Measurements from ENCODE around the gene ANKRD13B. TPM values are rescaled to one million over a fixed set of nuclear protein-coding genes. Genes with fewer than 3 reads are reported as not detected.
"Not testable (repeated sequence)": the region's sequence is repeated elsewhere in the genome, so short reads cannot be mapped to it uniquely, and the experiment has no call there.

The ANKRD13B gene
- 10 to 100 TPM; 14.1 to 15.1 TPM for total RNA-seq

DNA sequence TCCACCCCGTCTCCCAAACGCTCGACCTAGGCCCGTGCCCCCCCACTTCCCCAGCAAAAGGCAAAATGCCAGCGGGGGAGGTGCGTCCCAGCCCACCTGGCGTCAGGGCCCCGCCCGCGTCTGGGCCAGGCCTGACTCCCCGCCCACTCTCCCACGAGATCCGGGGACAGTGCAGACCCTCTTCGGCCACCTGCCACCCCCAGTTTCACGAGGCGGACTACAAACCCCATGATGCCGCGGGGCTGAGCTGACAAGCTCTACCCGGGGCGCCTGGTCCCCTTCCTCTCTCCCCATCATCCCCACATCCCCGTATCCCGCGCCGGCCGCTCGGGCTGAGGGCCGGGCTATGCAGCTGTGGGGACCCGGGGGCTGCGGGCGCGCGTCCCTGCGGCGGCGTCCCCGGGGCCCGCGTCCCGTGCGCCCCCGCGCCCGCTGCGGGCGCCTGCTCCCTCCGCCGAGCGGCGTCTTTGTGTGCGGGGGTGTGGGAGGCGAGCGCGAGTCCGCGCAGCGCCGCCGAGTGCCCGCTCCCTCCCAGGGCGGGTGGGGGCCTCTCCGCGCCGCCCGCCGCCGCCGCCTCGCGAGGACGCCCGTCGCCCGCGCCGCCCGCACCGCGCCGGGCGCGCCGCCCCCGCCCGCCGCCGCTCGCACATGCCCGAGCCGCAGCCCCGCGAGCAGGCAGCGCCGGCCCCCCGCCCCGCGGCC, at the start of gene ANKRD13B:
TSS of gene ANKRD13B (plus strand) at position 283 of the 702 bp plus-strand sequence. CDS start 490 bp downstream, outside the sequence.
- H3K27me3 Mint-ChIP-seq = no peaks in the 10 kb centered on the region
- intact Hi-C loops (cut with micrococcal nuclease) = no loop called here
- H3K4me3 Mint-ChIP-seq = peak within 1 kb of the TSS; percentile 91
- peaks cover 44% of the 10 kb centered on the region for H3K4me1 Mint-ChIP-seq (ENCODE audit: low read depth)
- H3K27ac Mint-ChIP-seq = no peak within 1 kb of the TSS
- DNase-seq = peak; percentile 59
- H3K9me3 Mint-ChIP-seq = no peaks in the 10 kb centered on the region
- H3K36me3 Mint-ChIP-seq = peaks cover 2% of the 10 kb centered on the region
- CTCF ChIA-PET = interaction anchor here (0.7 to 5.0 kb wide), 12 partner anchors 10 to 297 kb away, joined by 3 to 159 read pairs (median 12); partner anchors contain the start of genes ABHD15 and TP53I13
- POLR2A ChIA-PET = interaction anchor here (1.2 to 3.2 kb wide), 6 partner anchors 10 to 25 kb away, joined by 3 to 13 read pairs (median 4); no protein-coding TSS in a partner anchor

DNA sequence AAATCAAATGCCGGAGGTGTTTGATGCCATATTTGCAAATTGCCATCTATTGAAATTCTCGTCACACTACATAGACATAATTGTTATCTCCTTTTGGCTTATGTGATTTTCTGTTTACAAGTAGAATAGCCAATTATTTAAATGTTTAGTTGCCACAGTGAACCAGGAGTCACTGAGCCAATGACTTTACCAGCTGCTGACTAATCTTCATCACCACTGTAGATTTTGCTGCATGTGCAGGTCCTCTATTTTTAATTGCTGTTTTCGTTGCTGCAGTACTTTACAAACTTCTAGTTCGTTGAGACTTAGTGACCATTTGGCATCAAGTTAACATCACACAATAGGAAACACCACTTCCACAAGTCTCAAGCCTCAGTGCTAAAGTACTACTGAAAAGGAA, 48.9 kb upstream of the ANKRD13B start:
- peaks cover 13% of the 10 kb centered on the region for H3K36me3 Mint-ChIP-seq
- H3K27me3 Mint-ChIP-seq = no peaks in the 10 kb centered on the region
- peaks cover 6% of the 10 kb centered on the region for H3K4me1 Mint-ChIP-seq (ENCODE audit: low read depth)
- no peak for DNase-seq
- H3K9me3 Mint-ChIP-seq = no peaks in the 10 kb centered on the region
- H3K27ac Mint-ChIP-seq = no peak overlapping the region
- H3K4me3 Mint-ChIP-seq = no peak overlapping the region
- POLR2A ChIA-PET = no interaction called here
- intact Hi-C loops (cut with micrococcal nuclease) = no loop called here
- CTCF ChIA-PET = interaction anchor here (0.6 to 0.9 kb wide), 3 partner anchors 20 to 174 kb away, joined by 3 to 4 read pairs (median 3); no protein-coding TSS in a partner anchor

DNA sequence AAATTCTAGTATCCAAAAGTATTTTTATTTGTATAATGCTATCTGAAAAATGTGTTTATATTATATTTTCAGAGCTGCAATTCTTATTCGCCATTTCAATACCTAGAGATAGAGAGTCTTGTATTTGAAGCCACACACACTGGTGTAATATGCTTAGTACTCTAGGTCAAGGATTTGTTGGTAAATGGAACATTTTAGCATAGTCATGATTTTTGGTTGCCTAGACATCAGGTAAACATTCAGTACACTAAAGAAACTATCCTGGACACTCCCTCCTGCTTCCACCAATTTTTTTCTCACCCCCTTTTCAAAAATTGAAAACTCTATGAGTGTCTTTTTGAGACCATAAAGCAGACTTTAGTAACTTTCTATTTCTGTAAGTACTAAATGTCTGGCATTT, 46.8 kb upstream of the ANKRD13B start:
- H3K9me3 Mint-ChIP-seq = no peaks in the 10 kb centered on the region
- peaks cover 13% of the 10 kb centered on the region for H3K36me3 Mint-ChIP-seq
- intact Hi-C loops (cut with micrococcal nuclease) = no loop called here
- H3K27me3 Mint-ChIP-seq = no peaks in the 10 kb centered on the region
- no peak for DNase-seq
- POLR2A ChIA-PET = interaction anchor here (0.6 kb wide), 1 partner anchor 368 kb away, joined by 4 read pairs; no protein-coding TSS in a partner anchor
- H3K4me3 Mint-ChIP-seq = no peak overlapping the region
- no peak overlapping the region for H3K27ac Mint-ChIP-seq
- peaks cover 10% of the 10 kb centered on the region for H3K4me1 Mint-ChIP-seq (ENCODE audit: low read depth)
- CTCF ChIA-PET = no interaction called here

DNA sequence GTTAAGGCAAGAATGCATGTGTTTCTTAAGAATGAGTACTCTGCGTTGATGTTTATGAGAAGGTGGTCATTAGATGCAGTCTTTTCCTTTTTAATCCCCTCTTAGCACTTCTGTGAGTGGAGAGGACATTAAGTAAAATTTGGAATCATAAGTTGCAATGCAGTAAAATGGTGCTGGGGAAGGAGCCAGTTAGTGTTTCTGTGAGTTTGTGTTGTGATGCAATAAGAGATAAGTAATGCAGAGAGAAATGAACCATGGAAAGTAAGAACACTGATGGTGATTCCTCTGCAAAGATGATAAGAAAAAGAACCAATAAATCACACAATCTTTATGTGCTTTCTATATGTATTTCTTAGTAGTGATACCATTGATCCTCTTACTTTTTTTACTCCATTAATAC, 46.1 kb upstream of the ANKRD13B start:
- no peaks in the 10 kb centered on the region for H3K9me3 Mint-ChIP-seq
- no peak overlapping the region for H3K4me3 Mint-ChIP-seq
- no peak overlapping the region for H3K27ac Mint-ChIP-seq
- no peak for DNase-seq
- no peaks in the 10 kb centered on the region for H3K27me3 Mint-ChIP-seq
- intact Hi-C loops (cut with micrococcal nuclease) = no loop called here
- CTCF ChIA-PET = no interaction called here
- H3K4me1 Mint-ChIP-seq (ENCODE audit: low read depth) = peaks cover 10% of the 10 kb centered on the region
- POLR2A ChIA-PET = no interaction called here
- peaks cover 13% of the 10 kb centered on the region for H3K36me3 Mint-ChIP-seq

DNA sequence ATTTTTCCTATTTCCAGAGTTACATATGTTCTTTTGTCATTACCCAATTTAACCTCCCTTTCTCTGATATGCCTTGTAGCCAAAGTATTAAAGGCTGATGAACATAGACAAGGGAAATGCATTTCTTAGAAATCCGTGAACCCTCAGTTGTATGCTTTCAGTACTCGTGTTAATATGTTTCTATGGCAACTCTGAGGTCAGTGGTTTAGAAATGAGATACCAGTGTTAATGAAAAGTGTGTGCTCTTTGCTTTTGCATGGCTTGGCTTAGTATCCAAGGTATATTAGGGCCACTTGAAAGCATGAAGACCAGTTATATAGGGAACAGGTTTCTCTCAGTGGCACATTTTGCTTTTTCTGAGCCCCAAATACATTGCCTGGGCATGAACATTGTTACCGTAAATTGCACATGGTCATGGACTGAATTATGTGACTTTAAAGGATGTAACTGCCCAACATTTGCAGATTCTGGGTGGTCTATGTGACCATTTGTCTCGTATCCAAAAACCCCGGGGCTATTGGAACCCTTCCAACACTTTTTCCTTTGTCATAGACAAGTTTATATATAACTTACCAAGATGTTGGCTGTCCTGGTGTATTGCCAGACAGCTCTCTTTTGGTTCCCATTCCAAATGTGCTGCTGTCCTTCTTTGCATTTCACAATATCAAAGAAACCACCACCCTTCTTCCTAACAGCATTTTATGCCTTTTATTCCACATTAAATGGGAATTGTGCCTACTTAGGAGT, 43.6 kb upstream of the ANKRD13B start:
- Mint-ChIP-seq H3K36me3 (no peaks in the 10 kb centered on the region), H3K4me3 (no peak overlapping the region), H3K27me3 (no peaks in the 10 kb centered on the region), H3K9me3 (no peaks in the 10 kb centered on the region), H3K4me1 (ENCODE audit: low read depth) (peaks cover 10% of the 10 kb centered on the region), H3K27ac (no peak overlapping the region)
- DNase-seq = no peak
- ChIA-PET CTCF (interaction anchor here (1.6 to 2.3 kb wide), 2 partner anchors 13 to 180 kb away, joined by 4 to 14 read pairs; no protein-coding TSS in a partner anchor), POLR2A (no interaction called here)
- intact Hi-C loops (cut with micrococcal nuclease) = no loop called here

DNA sequence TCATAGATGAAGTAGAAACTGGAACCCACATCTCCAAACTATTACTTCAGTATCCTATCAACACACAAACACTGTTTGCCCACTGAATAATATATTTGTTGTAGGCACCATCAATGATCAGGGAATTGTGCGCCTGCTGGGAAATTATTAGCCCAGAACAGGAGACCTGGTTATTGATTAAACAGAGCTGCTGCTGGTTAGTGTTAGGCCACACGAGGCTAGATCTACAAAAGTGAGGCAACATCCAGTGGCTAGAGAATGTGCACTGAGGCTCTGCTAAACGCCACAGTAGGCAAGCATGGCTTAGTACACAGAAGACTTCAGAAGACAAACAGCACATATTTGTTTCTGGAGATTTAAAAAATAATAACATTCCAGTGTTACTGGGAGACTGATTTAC, 37.1 kb upstream of the ANKRD13B start:
- H3K9me3 Mint-ChIP-seq = no peaks in the 10 kb centered on the region
- DNase-seq = no peak
- H3K27ac Mint-ChIP-seq = no peak overlapping the region
- ChIA-PET POLR2A (no interaction called here), CTCF (interaction anchor here (0.9 to 1.6 kb wide), 2 partner anchors 19 to 187 kb away, joined by 3 to 5 read pairs; no protein-coding TSS in a partner anchor)
- H3K4me1 Mint-ChIP-seq (ENCODE audit: low read depth) = peaks cover 12% of the 10 kb centered on the region
- H3K27me3 Mint-ChIP-seq = no peaks in the 10 kb centered on the region
- intact Hi-C loops (cut with micrococcal nuclease) = no loop called here
- peaks cover 1% of the 10 kb centered on the region for H3K36me3 Mint-ChIP-seq
- no peak overlapping the region for H3K4me3 Mint-ChIP-seq

DNA sequence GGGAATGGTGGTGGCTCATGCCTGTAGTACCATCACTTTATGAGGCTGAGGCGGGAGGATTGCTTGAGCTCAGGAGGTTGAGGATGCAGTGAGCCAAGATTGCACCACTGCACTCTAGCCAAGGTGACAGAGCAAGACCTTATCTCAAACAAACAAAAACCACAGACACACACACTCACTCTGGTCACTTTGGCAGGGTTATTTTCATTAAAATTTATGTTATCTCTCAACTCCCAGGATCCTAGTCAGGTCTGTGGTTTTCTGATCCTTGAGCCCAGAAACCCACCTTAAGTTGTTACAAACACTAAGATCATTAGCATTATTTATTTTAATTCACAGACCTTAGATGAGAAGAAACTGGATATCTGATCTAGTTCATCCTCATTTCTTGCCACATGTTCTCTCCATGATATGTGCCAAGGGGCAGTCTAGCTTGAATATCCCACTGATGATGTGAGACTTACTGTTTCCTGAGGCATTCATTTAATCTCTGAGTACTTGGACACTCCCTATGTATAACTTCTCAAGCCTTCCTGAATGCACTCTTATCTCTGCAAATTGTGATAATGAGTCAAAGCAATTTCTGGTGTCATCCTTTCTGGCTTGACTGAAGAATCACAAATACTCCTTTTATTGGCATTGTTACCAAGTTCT, 35.7 kb upstream of the ANKRD13B start:
- POLR2A ChIA-PET = no interaction called here
- DNase-seq = no peak
- intact Hi-C loops (cut with micrococcal nuclease) = loop anchor here (1.0 kb wide), 1 partner anchor 10 kb away; the partner anchor contains the start of gene ABHD15
- no peaks in the 10 kb centered on the region for H3K9me3 Mint-ChIP-seq
- no peaks in the 10 kb centered on the region for H3K27me3 Mint-ChIP-seq
- no peak overlapping the region for H3K4me3 Mint-ChIP-seq
- peaks cover 11% of the 10 kb centered on the region for H3K36me3 Mint-ChIP-seq
- H3K4me1 Mint-ChIP-seq (ENCODE audit: low read depth) = peaks cover 19% of the 10 kb centered on the region
- CTCF ChIA-PET = interaction anchor here (0.8 to 1.6 kb wide), 6 partner anchors 8 to 188 kb away, joined by 3 to 6 read pairs (median 4); partner anchors contain the start of gene TP53I13
- no peak overlapping the region for H3K27ac Mint-ChIP-seq

DNA sequence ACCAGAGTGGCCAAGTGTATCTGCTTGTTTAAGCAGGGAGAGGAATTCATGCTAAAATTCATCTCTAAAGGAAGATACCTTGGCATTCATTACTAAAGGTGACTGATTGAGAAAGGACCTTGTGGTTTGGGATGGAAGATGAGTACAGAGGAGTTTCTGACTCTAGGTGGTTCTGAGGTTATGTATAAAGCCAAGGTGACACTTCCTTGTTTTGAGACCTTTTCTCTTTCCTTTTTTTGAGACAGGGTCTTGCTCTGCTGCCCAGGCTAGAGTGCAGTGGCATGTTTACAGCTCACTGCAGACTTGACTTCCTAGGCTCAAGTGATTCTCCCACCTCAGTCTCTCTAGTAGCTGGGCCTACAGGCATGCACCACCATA, 35.2 kb upstream of the ANKRD13B start:
- Mint-ChIP-seq H3K27ac (no peak overlapping the region), H3K4me3 (no peak overlapping the region), H3K9me3 (no peaks in the 10 kb centered on the region), H3K27me3 (no peaks in the 10 kb centered on the region), H3K36me3 (peaks cover 14% of the 10 kb centered on the region), H3K4me1 (ENCODE audit: low read depth) (peaks cover 19% of the 10 kb centered on the region)
- no peak for DNase-seq
- intact Hi-C loops (cut with micrococcal nuclease) = loop anchor here (1.0 kb wide), 1 partner anchor 10 kb away; the partner anchor contains the start of gene ABHD15
- ChIA-PET POLR2A (no interaction called here), CTCF (interaction anchor here (1.1 to 1.3 kb wide), 2 partner anchors 11 to 187 kb away, joined by 3 to 6 read pairs; partner anchors contain the start of gene TP53I13)

DNA sequence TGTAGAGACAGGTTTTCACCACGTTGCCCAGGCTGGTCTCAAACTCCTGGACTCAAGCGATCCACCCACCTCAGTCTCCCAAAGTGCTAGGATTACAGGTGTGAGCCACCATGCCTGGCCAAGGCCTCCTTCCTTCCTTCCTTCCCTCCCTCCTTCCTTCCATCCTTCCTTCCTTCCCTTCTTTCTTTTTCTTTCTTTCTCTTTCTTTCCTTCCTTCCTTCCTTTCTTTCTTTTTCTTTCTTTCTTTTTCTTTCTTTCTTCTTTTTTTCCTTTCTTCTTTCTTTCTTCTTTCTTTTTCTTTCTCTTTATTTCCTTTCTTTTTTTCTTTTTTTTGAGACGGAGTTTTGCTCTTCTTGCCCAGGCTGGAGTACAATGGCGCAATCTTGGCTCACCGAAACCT, 34.8 kb upstream of the ANKRD13B start:
- H3K9me3 Mint-ChIP-seq; H3K27ac Mint-ChIP-seq; H3K4me3 Mint-ChIP-seq; DNase-seq; intact Hi-C loops (cut with micrococcal nuclease); POLR2A ChIA-PET; H3K27me3 Mint-ChIP-seq: not testable (repeated sequence)
- CTCF ChIA-PET = interaction anchor here (0.9 kb wide), 1 partner anchor 55 kb away, joined by 3 read pairs; no protein-coding TSS in a partner anchor
- Mint-ChIP-seq H3K4me1 (ENCODE audit: low read depth) (peaks cover 19% of the 10 kb centered on the region), H3K36me3 (peaks cover 17% of the 10 kb centered on the region)

DNA sequence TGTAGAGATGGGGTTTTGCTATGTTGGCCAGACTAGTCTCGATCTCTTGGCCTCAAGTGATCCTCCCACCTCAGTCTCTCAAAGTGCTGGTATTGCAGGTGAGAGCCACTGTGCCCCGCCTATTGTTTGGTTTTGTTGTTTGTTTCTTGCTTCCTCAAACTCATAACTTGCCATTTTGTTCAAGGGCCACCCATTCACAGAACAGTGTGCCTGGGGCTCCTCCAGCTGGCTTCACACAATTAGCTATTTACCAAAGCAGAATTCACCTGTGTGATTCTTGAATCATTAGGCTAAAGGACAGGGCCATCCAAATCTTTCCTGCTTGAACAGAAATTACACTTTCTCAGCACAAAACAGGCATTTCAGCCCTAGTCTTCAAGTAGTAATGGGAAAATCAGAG, 33.3 kb upstream of the ANKRD13B start:
- POLR2A ChIA-PET = no interaction called here
- H3K27me3 Mint-ChIP-seq = no peaks in the 10 kb centered on the region
- peaks cover 28% of the 10 kb centered on the region for H3K4me1 Mint-ChIP-seq (ENCODE audit: low read depth)
- peaks cover 22% of the 10 kb centered on the region for H3K36me3 Mint-ChIP-seq
- H3K4me3 Mint-ChIP-seq = no peak overlapping the region
- DNase-seq = no peak
- CTCF ChIA-PET = interaction anchor here (1.4 to 3.3 kb wide), 2 partner anchors 25 to 190 kb away, joined by 3 to 9 read pairs; no protein-coding TSS in a partner anchor
- H3K9me3 Mint-ChIP-seq = no peaks in the 10 kb centered on the region
- intact Hi-C loops (cut with micrococcal nuclease) = loop anchor here (10.0 kb wide), 2 partner anchors 185 to 415 kb away; no protein-coding TSS in a partner anchor
- H3K27ac Mint-ChIP-seq = no peak overlapping the region

DNA sequence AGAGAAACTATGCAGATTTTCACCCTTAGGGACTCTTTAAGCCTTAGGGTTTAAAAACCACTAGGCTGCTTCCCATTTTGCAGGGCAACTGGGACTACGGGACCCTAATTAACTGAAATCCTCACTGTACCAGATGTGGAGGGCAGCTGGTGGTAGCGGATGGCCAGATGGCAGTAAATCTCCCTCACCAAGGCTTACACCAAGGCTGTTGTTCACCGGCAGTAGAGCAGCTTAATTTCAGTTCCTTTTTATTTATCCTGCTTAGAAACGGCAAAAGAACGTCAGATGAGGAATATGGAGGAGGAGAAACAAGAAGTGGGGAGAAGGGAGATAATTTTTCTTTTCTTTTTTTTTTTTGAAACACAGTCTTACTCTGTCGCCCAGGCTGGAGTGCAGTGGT, 32.6 kb upstream of the ANKRD13B start:
- CTCF ChIA-PET = interaction anchor here (1.1 to 3.3 kb wide), 3 partner anchors 26 to 190 kb away, joined by 3 to 9 read pairs (median 3); partner anchors contain the start of gene ANKRD13B
- Mint-ChIP-seq H3K27me3 (no peaks in the 10 kb centered on the region), H3K27ac (no peak overlapping the region), H3K4me3 (no peak overlapping the region), H3K36me3 (peaks cover 22% of the 10 kb centered on the region), H3K4me1 (ENCODE audit: low read depth) (peaks cover 33% of the 10 kb centered on the region), H3K9me3 (no peaks in the 10 kb centered on the region)
- POLR2A ChIA-PET = no interaction called here
- intact Hi-C loops (cut with micrococcal nuclease) = loop anchor here (10.0 kb wide), 2 partner anchors 186 to 416 kb away; no protein-coding TSS in a partner anchor
- no peak for DNase-seq

Measured in activated CD4-positive, alpha-beta memory T cell treated with anti-CD3 and anti-CD28 coated beads for 36 hours (primary cell).